ENCODE data around the gene MYOF.

The MYOF gene

DNA sequence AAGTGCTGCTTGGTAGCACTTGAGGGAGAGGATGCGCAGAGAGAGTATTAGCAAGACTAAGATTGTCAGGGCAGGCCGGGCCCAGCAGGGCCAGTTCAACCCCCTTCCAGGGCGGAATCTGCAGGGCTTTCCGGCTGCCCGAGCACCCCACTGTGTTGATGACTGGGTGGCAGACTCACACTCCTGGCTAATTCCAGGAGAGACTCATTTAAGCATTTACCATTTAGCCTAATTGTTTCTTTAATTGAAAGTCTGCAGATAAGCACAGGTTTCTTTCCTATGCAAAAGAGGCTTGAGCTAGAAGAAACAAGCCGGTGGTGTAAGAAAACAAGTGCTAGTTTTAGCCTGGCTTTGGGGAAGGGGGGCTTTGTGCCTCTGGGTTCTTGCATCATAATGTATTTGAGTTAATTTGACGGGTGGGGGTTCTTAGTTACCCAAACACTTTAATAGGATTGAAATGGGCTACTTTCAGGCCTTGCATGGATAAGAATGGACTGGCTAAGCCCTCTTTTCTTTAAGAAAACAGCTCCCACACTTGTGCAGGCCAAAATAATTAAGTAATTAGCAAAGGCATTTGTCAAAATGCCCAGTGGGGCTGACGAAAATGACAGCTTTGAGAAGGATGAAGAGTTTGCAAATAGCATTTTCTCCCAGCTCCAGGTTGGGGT is 201.3 kb downstream of the MYOF start:
- in situ Hi-C loops (cut with HindIII; ENCODE audit: low sequenced_read_pairs): loop anchor here (25.0 kb wide), 1 partner anchor 194 kb away; no protein-coding TSS in a partner anchor
- TF ChIP-seq, protein P1, sequence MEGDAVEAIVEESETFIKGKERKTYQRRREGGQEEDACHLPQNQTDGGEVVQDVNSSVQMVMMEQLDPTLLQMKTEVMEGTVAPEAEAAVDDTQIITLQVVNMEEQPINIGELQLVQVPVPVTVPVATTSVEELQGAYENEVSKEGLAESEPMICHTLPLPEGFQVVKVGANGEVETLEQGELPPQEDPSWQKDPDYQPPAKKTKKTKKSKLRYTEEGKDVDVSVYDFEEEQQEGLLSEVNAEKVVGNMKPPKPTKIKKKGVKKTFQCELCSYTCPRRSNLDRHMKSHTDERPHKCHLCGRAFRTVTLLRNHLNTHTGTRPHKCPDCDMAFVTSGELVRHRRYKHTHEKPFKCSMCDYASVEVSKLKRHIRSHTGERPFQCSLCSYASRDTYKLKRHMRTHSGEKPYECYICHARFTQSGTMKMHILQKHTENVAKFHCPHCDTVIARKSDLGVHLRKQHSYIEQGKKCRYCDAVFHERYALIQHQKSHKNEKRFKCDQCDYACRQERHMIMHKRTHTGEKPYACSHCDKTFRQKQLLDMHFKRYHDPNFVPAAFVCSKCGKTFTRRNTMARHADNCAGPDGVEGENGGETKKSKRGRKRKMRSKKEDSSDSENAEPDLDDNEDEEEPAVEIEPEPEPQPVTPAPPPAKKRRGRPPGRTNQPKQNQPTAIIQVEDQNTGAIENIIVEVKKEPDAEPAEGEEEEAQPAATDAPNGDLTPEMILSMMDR (IDR thresholded peaks at IDR 0.05; ENCODE audit: low read depth, low read length): no peak
- no peak overlapping the region for H3K4me3 ChIP-seq (ENCODE audit: low read depth, low read length)
- no peak for DNase-seq (ENCODE audit: low read depth, low spot score)

DNA sequence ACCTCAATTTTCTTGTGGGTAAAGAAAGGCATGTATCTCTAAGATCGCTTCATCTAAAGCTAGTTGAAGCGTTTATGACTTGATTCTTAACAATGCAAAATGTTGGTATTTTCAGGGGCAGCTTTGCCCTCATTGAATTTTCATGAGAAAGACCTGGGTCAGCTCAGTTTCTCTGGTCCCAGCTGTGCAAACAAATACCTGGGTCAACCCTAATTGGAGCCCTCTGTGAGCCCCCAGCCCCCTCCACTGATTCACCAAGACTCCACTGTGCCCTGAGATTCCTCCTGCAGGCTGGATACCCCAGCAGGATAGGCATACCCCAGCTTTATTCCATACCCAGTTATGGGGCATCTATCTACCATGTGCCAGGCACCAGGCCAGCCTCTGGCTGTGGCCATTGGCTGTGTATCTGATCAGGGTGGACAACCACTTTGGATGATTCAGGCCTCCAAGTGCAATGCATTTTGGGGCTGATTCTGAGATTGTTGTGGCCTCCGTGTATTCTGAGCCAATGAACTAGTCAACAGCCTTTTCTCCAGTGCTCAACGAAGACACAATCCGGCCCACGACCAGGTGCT is 201.9 kb downstream of the MYOF start:
- DNase-seq (ENCODE audit: low read depth, low spot score): no peak
- TF ChIP-seq, protein P1 (IDR thresholded peaks at IDR 0.05; ENCODE audit: low read depth, low read length): no peak
- H3K4me3 ChIP-seq (ENCODE audit: low read depth, low read length): no peak overlapping the region
- in situ Hi-C loops (cut with HindIII; ENCODE audit: low sequenced_read_pairs): loop anchor here (25.0 kb wide), 1 partner anchor 193 kb away; no protein-coding TSS in a partner anchor

DNA sequence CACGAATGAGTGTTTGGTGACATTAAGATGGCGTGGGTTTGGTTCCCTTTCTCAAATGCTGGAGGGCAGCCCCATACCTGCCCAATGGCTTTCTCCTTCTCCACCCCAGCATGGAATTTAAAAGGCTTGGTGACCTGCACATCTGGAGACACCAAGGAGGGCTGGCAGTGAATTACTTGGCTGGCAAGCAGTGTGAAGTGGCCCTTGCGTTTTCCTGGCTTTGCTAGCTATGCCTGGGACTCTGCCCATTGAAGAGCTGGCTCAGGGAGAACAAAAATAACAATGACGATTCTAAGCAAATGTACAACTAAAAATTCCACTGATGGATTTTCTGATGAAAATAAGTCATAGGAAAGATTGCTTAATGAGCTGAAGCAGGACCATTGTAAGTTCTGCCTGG is 204.8 kb downstream of the MYOF start:
- DNase-seq (ENCODE audit: low read depth, low spot score): no peak
- no peak overlapping the region for H3K4me3 ChIP-seq (ENCODE audit: low read depth, low read length)
- in situ Hi-C loops (cut with HindIII; ENCODE audit: low sequenced_read_pairs): loop anchor here (25.0 kb wide), 1 partner anchor 190 kb away; no protein-coding TSS in a partner anchor
- TF ChIP-seq, protein P1 (IDR thresholded peaks at IDR 0.05; ENCODE audit: low read depth, low read length): no peak

DNA sequence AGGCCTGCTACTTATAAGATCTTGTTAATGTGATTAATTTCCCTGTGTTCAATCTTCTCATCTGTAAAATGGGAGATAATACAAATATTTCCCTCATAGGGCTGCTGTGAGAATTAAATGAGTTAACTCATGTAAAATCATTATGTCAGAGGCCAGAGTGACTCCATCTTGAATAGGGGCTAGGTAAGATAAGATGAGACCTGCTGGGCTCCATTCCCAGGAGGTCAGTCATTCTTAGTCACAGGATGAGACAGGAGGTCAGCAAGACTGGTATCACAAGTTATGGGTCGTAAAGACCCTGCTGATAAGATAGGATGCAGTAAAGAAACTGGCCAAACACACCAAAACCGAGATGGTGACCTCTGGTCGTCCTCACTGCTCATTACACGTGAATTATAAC is 207.7 kb downstream of the MYOF start:
- in situ Hi-C loops (cut with HindIII; ENCODE audit: low sequenced_read_pairs): no loop called here
- TF ChIP-seq, protein P1 (IDR thresholded peaks at IDR 0.05; ENCODE audit: low read depth, low read length): no peak
- DNase-seq (ENCODE audit: low read depth, low spot score): no peak
- no peak overlapping the region for H3K4me3 ChIP-seq (ENCODE audit: low read depth, low read length)

DNA sequence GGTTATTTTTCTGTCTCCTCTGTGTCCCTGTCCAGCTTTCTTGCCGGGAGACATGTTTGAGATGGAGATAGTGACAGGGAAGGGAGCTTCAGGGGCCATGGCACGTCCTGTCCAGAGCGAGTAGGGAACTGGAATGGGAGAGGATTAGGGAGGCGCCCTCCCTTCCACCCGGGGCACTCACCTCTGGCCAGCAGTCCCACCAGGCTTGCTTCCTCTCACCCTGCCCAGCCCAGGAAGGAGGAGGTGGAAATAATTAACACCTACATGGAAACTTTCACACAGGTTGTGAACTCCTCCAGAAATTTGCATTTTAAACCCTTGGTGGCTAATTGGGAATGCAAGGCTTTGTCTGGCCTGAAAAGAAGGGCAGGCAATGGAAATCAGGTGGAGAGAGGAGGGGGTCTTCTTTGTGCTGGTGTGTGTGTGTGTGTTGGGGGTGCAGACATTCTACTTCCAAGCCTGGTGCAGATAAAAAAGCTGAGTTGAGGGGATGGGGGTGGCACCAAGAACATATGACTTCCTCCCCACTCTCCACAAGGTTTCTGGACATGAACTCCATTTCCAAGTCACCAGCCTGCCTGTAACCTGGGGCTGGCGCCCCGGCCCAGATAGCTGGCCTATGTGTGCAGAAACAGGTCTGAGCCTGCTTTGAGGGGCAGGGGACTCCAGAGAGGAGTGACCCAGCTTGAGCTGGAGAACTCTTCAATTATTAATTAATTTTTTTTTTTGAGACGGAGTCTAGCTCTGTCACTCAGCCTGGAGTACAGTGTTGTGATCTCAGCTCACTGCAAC is 209.1 kb downstream of the MYOF start:
- in situ Hi-C loops (cut with HindIII; ENCODE audit: low sequenced_read_pairs): no loop called here
- TF ChIP-seq, protein P1 (IDR thresholded peaks at IDR 0.05; ENCODE audit: low read depth, low read length): no peak
- DNase-seq (ENCODE audit: low read depth, low spot score): no peak
- no peak overlapping the region for H3K4me3 ChIP-seq (ENCODE audit: low read depth, low read length)

DNA sequence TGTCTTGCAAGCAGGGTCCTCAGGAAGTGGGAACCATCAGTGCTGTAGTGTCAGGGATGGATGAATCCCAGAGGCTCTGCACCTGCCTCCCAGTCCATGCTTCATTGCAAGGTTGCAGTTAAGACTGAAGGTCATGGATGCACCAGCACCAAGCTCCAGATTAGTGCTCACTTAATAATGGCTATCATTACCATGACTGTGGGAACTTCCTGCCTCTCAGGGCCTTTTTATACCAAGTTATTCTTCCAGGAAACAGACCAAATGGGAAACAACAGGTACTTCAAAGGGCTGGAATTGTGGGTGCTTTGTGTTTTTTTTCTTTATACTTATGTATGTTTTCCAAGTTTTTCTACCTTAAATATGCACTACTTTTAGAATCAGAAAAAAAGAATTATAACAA is 210.8 kb downstream of the MYOF start:
- TF ChIP-seq, protein P1 (IDR thresholded peaks at IDR 0.05; ENCODE audit: low read depth, low read length): no peak
- H3K4me3 ChIP-seq (ENCODE audit: low read depth, low read length): no peak overlapping the region
- DNase-seq (ENCODE audit: low read depth, low spot score): no peak
- in situ Hi-C loops (cut with HindIII; ENCODE audit: low sequenced_read_pairs): no loop called here

Data from astrocyte of the spinal cord (primary cell).